ENCODE data around the gene WDR64.
"Not testable (repeated sequence)": the region's sequence is repeated elsewhere in the genome, so short reads cannot be mapped to it uniquely, and the experiment has no call there.

WDR64 gene

GRCh38 chr1:241721011-241721410, 68.9 kb downstream of the WDR64 start:
- no peak for DNase-seq (ENCODE audit: low spot score)
- no peak for TF ChIP-seq CTCF (IDR thresholded peaks at IDR 0.05; ENCODE audit: borderline replicate concordance, control extremely low read depth, extremely low read depth, insufficient read depth, missing control alignments)
- in situ Hi-C loops (cut with MboI; ENCODE audit: low sequenced_read_pairs, unreplicated experiment): no loop called here

- in situ Hi-C loops (cut with MboI; ENCODE audit: low sequenced_read_pairs, unreplicated experiment): no loop called here
- TF ChIP-seq CTCF (IDR thresholded peaks at IDR 0.05; ENCODE audit: borderline replicate concordance, control extremely low read depth, extremely low read depth, insufficient read depth, missing control alignments): no peak
- no peak for DNase-seq (ENCODE audit: low spot score)
These were observed 70.9 kb downstream of the WDR64 start for GRCh38 chr1:241722947-241723346.

GRCh38 chr1:241724741-241725356, 72.8 kb downstream of the WDR64 start:
- TF ChIP-seq CTCF (IDR thresholded peaks at IDR 0.05; ENCODE audit: borderline replicate concordance, control extremely low read depth, extremely low read depth, insufficient read depth, missing control alignments): no peak
- in situ Hi-C loops (cut with MboI; ENCODE audit: low sequenced_read_pairs, unreplicated experiment): no loop called here

GRCh38 chr1:241730031-241730430, 78.0 kb downstream of the WDR64 start:
- no peak for TF ChIP-seq CTCF (IDR thresholded peaks at IDR 0.05; ENCODE audit: borderline replicate concordance, control extremely low read depth, extremely low read depth, insufficient read depth, missing control alignments)
- DNase-seq (ENCODE audit: low spot score): no peak

More at GRCh38 chr1:241724741-241725356, 72.8 kb downstream of the WDR64 start:
- DNase-seq (ENCODE audit: low spot score): no peak

GRCh38 chr1:241733899-241734298, 81.8 kb downstream of the WDR64 start:
- DNase-seq (ENCODE audit: low spot score): no peak
- in situ Hi-C loops (cut with MboI; ENCODE audit: low sequenced_read_pairs, unreplicated experiment): no loop called here
- no peak for TF ChIP-seq CTCF (IDR thresholded peaks at IDR 0.05; ENCODE audit: borderline replicate concordance, control extremely low read depth, extremely low read depth, insufficient read depth, missing control alignments)

More at GRCh38 chr1:241730031-241730430, 78.0 kb downstream of the WDR64 start:
- in situ Hi-C loops (cut with MboI; ENCODE audit: low sequenced_read_pairs, unreplicated experiment): no loop called here

GRCh38 chr1:241734533-241734932, 82.5 kb downstream of the WDR64 start:
- in situ Hi-C loops (cut with MboI; ENCODE audit: low sequenced_read_pairs, unreplicated experiment): no loop called here
- TF ChIP-seq CTCF (IDR thresholded peaks at IDR 0.05; ENCODE audit: borderline replicate concordance, control extremely low read depth, extremely low read depth, insufficient read depth, missing control alignments): no peak
- no peak for DNase-seq (ENCODE audit: low spot score)

- DNase-seq (ENCODE audit: low spot score); in situ Hi-C loops (cut with MboI; ENCODE audit: low sequenced_read_pairs, unreplicated experiment): not testable (repeated sequence)
These were observed 83.4 kb downstream of the WDR64 start for GRCh38 chr1:241735493-241735926.

Data from GM13976 (cell line).